HL-60/S4 (cell line): ENCODE results near the gene HMGCLL1.

Experiments
- in situ Hi-C: fragments of 300-500 bp; cut with MboI; formaldehyde crosslinking; loops from 2 replicates; pipeline ENCODE4 v1.14.3; 2022; ENCODE audit warnings: low sequenced_read_pairs

HMGCLL1 gene

GRCh38 chr6:55536391-55536956 lies 42.5 kb downstream of the HMGCLL1 start:
- in situ Hi-C loops: no loop called here

- in situ Hi-C loops: no loop called here
These were observed 47.5 kb downstream of the HMGCLL1 start for GRCh38 chr6:55531496-55531895.

- in situ Hi-C loops: no loop called here
These were observed 48.1 kb downstream of the HMGCLL1 start for GRCh38 chr6:55530931-55531330.

- in situ Hi-C loops: no loop called here
These were observed 50.4 kb downstream of the HMGCLL1 start for GRCh38 chr6:55528624-55529023.

GRCh38 chr6:55524441-55524840 lies 54.6 kb downstream of the HMGCLL1 start:
- in situ Hi-C loops: no loop called here

GRCh38 chr6:55518529-55519060 lies 60.4 kb downstream of the HMGCLL1 start:
- in situ Hi-C loops: no loop called here

- in situ Hi-C loops: no loop called here
These were observed 62.3 kb downstream of the HMGCLL1 start for GRCh38 chr6:55516736-55517135.

GRCh38 chr6:55512904-55513303 lies 66.1 kb downstream of the HMGCLL1 start:
- in situ Hi-C loops: no loop called here

GRCh38 chr6:55511122-55511800 lies 67.7 kb downstream of the HMGCLL1 start:
- in situ Hi-C loops: no loop called here

- in situ Hi-C loops: no loop called here
These were observed 79.4 kb downstream of the HMGCLL1 start for GRCh38 chr6:55499591-55499990.

GRCh38 chr6:55497694-55498093 lies 81.3 kb downstream of the HMGCLL1 start:
- in situ Hi-C loops: no loop called here

- in situ Hi-C loops: no loop called here
These were observed 82.8 kb downstream of the HMGCLL1 start for GRCh38 chr6:55496201-55496600.

- in situ Hi-C loops: no loop called here
These were observed 83.7 kb downstream of the HMGCLL1 start for GRCh38 chr6:55495277-55495676.

GRCh38 chr6:55494411-55494810 lies 84.6 kb downstream of the HMGCLL1 start:
- in situ Hi-C loops: no loop called here

- in situ Hi-C loops: no loop called here
These were observed 86.7 kb downstream of the HMGCLL1 start for GRCh38 chr6:55492259-55492658.

- in situ Hi-C loops: no loop called here
These were observed 88.1 kb downstream of the HMGCLL1 start for GRCh38 chr6:55490871-55491270.

- in situ Hi-C loops: no loop called here
These were observed 104.6 kb downstream of the HMGCLL1 start for GRCh38 chr6:55474382-55474781.

- in situ Hi-C loops: no loop called here
These were observed 105.3 kb downstream of the HMGCLL1 start for GRCh38 chr6:55473722-55474121.

GRCh38 chr6:55469951-55470366 lies 109.0 kb downstream of the HMGCLL1 start:
- in situ Hi-C loops: no loop called here

GRCh38 chr6:55456016-55456415 lies 123.0 kb downstream of the HMGCLL1 start:
- in situ Hi-C loops: no loop called here

- in situ Hi-C loops: no loop called here
These were observed 129.0 kb downstream of the HMGCLL1 start for GRCh38 chr6:55450005-55450404.

GRCh38 chr6:55449225-55449624 lies 129.8 kb downstream of the HMGCLL1 start:
- in situ Hi-C loops: no loop called here

GRCh38 chr6:55448451-55448850 lies 130.5 kb downstream of the HMGCLL1 start:
- in situ Hi-C loops: no loop called here
